Brain microvascular endothelial cell (primary cell): ENCODE data around the gene MARCHF4.

ENCODE experiments used
- DNase-seq: peaks from one replicate; pipeline ENCODE4 v3.0.0-alpha.2; 2020
- H3K27ac ChIP-seq: fragments of 250-450 bp; sonication (Bioruptor Pico); 2 replicates; pipeline ENCODE4 v1.5.1; 2020; ENCODE audit warnings: mild to moderate bottlenecking, moderate library complexity
- H3K27me3 ChIP-seq: fragments of 250-450 bp; sonication (Bioruptor Pico); replicated peaks from 2 replicates; pipeline ENCODE4 v1.5.1; 2020; ENCODE audit warnings: mild to moderate bottlenecking
- H3K36me3 ChIP-seq: fragments of 250-450 bp; sonication (Bioruptor Pico); replicated peaks from 2 replicates; pipeline ENCODE4 v1.5.1; 2020; ENCODE audit warnings: mild to moderate bottlenecking
- H3K4me3 ChIP-seq: 2 replicates; pipeline ENCODE4 v1.5.1; 2011; ENCODE audit warnings: low read depth, mild to moderate bottlenecking, control low read depth, low read length, moderate library complexity
- CTCF ChIP-seq: IDR thresholded peaks from 2 replicates; pipeline ENCODE4 v1.5.1; 2011; ENCODE audit warnings: low read depth, mild to moderate bottlenecking, moderate library complexity, low read length, control low read depth, inconsistent platforms; ENCODE audit errors: missing control alignments
- in situ Hi-C: cut with HindIII; loops from 2 replicates; pipeline ENCODE4 v1.10.0; 2017; ENCODE audit warnings: low sequenced_read_pairs, low pct_ligation_motif_present

MARCHF4 gene

GRCh38 chr2:216414772-216415319 is 42.6 kb upstream of the MARCHF4 start:
- Histone ChIP-seq H3K27ac (no peak overlapping the region), H3K36me3 (peaks cover 13% of the 10 kb centered on the region), H3K4me3 (no peak overlapping the region), H3K27me3 (no peaks in the 10 kb centered on the region)
- no peak for TF ChIP-seq CTCF
- no peak for DNase-seq
- in situ Hi-C loops, result no loop called here

GRCh38 chr2:216413882-216414281 is 41.6 kb upstream of the MARCHF4 start:
- in situ Hi-C loops, result no loop called here
- Histone ChIP-seq H3K36me3 (peaks cover 13% of the 10 kb centered on the region), H3K27me3 (no peaks in the 10 kb centered on the region), H3K4me3 (no peak overlapping the region), H3K27ac (no peak overlapping the region)
- no peak for TF ChIP-seq CTCF
- no peak for DNase-seq

- in situ Hi-C loops, result no loop called here
- H3K36me3 ChIP-seq, result peaks cover 13% of the 10 kb centered on the region
- peak; percentile 99 for DNase-seq
- no peak for TF ChIP-seq CTCF
- no peaks in the 10 kb centered on the region for H3K27me3 ChIP-seq
- peak within 1 kb of the TSS; percentile 97 for H3K4me3 ChIP-seq
- H3K27ac ChIP-seq, result peak within 1 kb of the TSS; percentile 77
These were observed 40.0 kb upstream of the MARCHF4 start, which contains the start of gene SMARCAL1 for GRCh38 chr2:216412022-216412999. Gene SMARCAL1 (plus strand): TSS chr2:216412484. CDS start chr2:216414705, 2,221 bp downstream.

- Histone ChIP-seq H3K4me3 (no peak overlapping the region), H3K27ac (no peak overlapping the region), H3K36me3 (peaks cover 6% of the 10 kb centered on the region), H3K27me3 (no peaks in the 10 kb centered on the region)
- in situ Hi-C loops, result no loop called here
- DNase-seq, result no peak
- no peak for TF ChIP-seq CTCF
These were observed 38.3 kb upstream of the MARCHF4 start for GRCh38 chr2:216410550-216410949.

- Histone ChIP-seq H3K27me3 (no peaks in the 10 kb centered on the region), H3K4me3 (no peak overlapping the region), H3K36me3 (no peaks in the 10 kb centered on the region), H3K27ac (no peak overlapping the region)
- in situ Hi-C loops, result no loop called here
- TF ChIP-seq CTCF, result no peak
- DNase-seq, result no peak
These were observed 36.4 kb upstream of the MARCHF4 start for GRCh38 chr2:216408426-216409290.
